HL-60 (cell line): ENCODE measurements around the gene ALS2CL.

Experiments
- POLR2AphosphoS5 ChIP-seq: IDR thresholded peaks from 2 replicates; pipeline ENCODE4 v1.6.1; 2012; ENCODE audit warnings: low read depth
- TF ChIP-seq, protein P1 (sequence below): IDR thresholded peaks from one replicate; pipeline ENCODE4 v1.5.1; 2011; ENCODE audit warnings: low read length, control low read depth, inconsistent platforms; ENCODE audit not compliant: insufficient read depth

DNA sequence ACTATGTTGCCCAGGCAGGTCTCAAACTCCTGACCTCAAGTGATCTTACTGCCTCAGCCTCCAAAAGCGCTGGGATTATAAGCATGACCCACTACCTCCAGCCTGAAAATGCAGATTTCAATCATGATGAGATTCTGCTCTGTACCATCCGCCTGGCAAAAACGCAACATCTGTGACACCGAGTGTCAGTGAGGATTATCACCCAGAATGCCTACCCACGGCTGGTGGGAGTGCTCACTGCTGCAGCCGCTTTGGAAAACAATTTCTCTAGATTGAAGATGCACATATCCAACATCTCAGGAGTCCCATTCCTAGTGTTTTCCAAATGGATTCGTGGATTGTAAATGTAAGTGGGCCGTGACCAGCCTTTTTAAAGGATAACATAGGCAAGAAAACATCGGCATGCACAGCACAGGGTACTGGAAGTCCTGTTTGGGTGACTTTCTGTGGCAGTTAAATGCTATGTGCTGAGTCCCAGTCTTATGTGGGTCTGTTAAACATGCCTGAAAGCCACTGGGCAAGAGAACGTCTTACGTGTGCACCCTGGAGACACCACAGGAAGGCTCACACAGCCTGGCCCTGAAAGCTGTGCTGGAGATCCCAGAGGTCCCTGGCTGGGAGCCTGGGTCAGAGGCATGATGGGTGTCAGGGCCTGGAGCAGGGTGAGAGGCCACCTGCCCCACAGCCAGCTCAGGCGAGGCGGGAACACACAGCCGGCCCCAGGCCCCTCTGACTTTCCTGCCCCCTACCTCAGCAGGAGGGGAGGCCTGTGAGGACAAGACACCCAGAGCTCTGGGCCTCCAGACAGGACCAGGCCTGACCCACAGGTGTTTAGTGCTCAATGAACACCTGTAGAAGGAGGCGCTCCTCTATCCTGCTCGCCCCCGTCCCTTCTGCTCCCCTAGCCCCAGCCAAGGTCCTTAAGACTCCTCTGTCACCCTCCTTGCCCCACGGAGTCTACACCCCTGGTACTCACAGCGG, 23.3 kb upstream of the ALS2CL start:
- TF ChIP-seq, protein P1, sequence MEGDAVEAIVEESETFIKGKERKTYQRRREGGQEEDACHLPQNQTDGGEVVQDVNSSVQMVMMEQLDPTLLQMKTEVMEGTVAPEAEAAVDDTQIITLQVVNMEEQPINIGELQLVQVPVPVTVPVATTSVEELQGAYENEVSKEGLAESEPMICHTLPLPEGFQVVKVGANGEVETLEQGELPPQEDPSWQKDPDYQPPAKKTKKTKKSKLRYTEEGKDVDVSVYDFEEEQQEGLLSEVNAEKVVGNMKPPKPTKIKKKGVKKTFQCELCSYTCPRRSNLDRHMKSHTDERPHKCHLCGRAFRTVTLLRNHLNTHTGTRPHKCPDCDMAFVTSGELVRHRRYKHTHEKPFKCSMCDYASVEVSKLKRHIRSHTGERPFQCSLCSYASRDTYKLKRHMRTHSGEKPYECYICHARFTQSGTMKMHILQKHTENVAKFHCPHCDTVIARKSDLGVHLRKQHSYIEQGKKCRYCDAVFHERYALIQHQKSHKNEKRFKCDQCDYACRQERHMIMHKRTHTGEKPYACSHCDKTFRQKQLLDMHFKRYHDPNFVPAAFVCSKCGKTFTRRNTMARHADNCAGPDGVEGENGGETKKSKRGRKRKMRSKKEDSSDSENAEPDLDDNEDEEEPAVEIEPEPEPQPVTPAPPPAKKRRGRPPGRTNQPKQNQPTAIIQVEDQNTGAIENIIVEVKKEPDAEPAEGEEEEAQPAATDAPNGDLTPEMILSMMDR: no peak
- TF ChIP-seq POLR2AphosphoS5: no peak
